CD4-positive, alpha-beta T cell treated with Interleukin-15 for 4 hours (primary cell): ENCODE data around the gene MFSD6.

ENCODE experiments used
- DNase-seq: peaks from one replicate; pipeline ENCODE4 v3.0.0-alpha.2; 2020; ENCODE audit warnings: low spot score

MFSD6 gene

DNA sequence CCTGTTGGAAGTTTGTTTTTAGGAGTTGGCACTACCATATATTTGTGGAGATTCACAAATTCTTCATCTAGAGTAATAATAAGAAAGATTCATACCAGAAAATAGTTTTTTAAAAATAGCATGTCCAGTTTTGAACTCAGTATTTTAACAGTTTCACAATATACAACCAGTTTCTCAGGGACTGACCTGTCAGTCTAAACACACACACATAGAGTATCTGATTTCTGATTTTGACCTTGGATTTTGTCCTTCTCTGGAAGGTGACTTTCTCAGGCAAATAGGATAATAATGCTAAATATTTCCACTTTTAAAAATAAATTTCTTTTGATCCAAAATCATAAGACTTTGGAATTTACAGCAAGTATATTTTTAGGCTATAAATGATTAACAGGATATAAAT lies 32.0 kb downstream of the MFSD6 start:
- DNase-seq = no peak

DNA sequence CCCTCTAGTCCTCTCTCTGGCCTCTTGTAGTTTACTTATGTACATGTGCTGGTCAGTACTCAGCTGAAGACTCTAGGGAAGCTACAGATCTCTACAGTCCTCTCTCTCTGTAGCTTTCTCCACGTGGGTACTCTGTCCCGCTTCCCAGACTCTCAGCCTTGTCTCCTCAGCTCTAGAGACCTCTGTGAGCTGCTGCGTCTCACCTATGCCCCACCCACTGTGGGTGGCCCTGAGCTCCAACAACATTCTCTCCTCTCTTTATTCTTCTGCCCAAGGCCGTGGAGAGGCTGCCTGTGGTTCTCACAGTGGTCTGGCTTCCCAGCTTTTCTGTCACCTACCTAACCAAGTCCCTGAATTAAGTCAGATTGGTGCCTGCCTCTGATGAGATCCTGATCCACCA lies 33.4 kb downstream of the MFSD6 start:
- no peak for DNase-seq

DNA sequence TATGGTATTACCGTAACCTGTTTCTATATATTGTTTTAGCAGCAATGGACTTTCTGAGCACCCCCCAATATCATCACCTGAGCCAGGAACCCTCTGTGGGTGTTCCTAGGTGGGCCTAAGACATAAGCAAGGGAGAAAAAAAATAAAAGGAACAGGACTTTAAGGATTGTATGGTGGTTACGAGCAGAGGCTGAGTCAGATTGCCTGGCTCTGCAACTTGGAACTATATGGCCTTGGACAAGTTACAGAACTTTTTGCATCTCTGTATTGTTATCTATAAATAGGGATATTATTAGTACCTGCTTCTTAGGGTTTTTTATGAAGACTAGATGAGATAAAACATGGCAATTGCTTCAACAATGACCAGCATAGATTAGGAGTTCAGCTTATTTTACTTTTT lies 34.9 kb downstream of the MFSD6 start:
- no peak for DNase-seq

DNA sequence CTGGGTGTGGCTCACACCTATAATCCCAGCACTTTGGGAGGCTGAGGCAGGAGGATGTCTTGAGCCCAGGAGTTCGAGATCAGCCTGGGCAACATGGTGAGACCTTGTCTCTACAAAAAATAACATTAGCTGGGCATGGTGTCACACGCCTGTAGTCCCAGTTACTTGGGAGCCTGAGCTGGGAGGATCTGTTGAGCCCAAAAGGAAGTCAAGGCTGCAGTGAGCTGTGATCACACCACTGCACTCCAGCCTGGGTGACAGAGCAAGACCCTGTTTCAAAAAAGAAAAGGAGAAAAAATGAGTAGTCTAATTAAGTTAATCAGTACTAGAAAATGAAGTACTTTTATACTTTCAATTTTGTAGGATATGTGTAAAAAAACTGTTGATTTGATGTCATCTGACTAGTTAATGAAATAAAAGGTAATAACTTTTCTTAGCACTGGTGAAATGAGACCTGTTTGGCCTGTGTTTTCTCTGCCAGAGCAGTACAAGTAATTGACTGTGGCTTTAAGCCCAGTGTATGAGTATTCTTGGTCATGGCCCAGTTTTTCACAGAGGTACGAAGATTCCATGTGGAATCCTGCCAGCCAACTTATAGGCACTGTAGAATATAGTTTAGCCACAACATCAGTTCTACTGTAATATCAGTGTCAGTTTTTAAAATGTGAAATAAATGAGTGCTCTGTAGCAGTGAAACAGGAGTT lies 35.8 kb downstream of the MFSD6 start:
- DNase-seq = no peak

DNA sequence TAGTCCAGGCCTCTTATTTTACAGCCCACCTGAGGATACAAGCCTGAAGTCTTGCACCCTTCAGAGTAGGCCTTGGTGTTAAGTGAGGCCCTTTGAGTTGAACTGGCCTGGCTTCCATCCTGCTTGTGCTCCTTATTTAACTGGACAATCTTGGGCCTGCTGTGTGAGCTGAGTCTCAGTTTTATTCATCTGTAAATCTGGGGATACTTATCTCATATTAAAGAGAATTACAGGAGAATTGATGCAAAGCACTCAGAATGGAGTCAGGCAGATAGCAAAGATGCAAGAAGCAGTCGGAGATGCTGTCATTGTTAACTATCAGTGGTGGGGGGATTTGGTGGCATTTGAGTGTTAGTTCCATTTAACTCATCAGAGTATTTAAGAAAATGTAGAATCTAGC lies 36.8 kb downstream of the MFSD6 start:
- no peak for DNase-seq

DNA sequence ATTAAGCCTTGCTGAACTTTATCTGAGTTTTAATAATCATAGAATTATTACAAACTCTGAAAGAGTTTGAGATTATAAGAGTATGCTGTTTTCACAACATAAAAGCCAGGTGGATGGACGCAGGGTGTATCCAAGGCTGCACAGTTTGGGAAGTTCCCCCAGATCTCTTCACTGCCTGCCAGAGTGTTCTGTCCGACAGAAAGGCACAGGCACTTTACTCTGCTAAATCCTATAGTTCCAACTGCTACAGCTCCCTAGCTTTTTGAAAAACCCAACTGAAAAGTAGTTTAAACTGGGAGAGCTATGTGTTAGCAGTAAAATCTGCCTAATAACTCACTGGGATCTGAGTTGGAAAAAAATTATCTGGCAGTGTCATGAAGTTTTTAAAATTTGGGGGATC lies 38.0 kb downstream of the MFSD6 start:
- no peak for DNase-seq

DNA sequence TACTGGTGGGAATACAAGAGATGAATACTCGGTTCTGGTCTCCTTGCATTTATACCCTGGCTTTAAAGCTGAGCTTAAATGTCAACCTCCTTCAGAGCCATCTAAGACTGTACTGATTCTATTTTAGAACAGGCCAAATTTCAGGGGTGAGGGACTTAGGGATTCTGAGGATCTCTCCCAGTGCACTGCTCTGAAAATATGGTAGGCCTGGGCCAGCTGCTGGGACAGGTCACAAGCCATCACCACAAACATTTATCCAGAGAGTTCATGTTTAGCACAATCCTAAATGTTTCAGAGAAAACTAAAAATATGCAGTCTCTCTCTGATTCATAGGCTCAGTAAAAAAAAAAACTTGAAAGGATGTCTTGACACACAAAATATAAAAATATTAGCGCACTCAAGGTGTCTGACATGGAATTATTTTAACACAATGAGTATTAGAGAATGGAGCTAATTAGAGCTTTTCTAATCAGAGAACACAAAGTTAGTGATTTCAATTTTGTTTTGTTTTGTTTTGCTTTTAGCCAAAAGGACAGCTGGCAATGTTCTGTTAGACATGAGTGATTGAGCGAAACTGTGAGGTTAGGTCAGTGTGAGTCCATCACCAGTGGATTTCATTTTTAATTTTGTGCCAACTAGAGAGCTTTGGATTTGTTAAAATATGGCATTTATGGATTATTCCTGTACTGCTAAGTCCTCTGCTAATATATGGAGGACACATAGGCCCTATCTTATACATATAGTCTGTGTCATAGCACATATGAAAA lies 38.8 kb downstream of the MFSD6 start:
- DNase-seq = no peak

DNA sequence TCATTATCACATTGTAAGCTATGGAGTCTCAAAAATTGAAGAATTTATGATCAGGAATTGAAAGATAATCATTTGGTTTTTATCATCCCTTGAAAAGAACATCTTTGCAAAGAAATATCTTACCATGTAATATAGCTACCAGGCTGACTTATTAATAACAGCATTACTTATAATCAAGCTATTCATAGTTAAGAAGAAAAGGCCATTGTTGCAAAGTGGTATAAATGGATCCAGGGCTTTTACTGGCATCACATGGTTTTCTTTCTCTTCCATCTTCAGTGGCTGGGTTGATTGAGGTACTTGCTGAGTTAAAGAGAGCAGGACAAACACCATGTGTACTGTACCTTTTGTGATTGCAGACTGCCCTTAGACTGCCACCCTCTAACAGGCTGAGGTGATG lies 39.6 kb downstream of the MFSD6 start:
- DNase-seq = no peak

DNA sequence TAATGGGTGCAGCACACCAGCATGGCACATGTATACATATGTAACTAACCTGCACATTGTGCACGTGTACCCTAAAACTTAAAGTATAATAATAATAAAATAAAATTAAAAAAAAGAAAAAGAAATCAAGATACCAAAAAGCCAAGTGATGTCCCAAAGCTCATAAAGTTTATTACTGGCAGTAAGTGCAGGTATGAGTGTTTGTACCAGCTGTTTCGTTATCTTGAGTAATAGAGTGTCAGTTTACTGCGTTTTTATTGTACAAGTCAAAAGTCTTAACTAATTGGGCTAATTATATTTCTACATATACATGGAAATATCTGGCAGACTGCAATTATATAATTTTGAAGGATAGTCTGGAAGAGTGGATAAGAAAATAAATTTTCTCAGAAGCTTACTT lies 41.8 kb downstream of the MFSD6 start:
- DNase-seq = no peak

DNA sequence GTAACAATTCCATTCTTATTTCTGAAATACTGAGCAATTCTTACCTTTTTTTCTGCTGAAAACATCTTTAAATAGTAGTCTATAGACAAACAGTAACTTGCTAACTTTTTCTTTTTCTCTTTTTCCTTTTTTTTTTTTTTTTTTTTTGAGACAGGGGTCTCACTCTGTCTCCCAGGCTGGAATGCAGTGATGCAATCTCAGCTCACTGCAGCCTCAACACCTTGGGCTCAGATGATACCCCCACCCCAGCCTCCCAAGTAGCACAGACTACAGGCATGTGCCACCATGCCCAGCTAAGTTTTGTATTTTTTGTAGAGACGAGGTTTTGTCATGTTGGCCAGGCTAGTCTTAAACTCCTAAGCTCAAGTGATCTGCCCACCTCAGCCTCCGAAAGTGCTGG lies 42.2 kb downstream of the MFSD6 start:
- no peak for DNase-seq

DNA sequence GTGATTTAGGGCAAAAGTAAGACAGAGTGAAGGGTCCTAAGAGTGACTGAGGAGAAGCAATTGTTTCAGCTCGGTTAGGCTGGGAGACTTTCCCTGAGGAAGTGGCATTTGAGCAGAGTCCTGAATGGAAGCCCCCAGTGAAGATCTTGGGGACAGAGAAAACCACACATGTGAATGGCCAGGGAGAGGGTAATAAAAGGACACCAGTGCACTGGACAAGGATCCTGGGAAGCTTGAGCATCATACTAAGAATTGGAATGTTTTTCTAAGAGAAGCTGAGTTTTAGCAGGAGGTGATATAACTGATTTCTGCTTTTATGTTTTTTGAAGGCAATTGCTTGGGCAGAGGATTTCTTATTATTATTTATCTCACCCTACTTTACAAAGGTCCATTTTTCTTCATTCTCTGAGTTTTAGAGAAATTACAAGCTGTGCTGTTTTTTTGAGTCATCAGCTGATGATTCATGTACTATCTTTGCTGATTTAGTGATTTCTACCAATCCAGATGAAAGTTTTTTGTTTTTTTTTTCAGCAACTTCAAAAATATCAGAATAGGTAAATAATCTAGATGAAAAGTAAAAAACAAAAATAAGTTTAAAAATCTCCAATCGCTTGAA lies 43.5 kb downstream of the MFSD6 start:
- no peak for DNase-seq

DNA sequence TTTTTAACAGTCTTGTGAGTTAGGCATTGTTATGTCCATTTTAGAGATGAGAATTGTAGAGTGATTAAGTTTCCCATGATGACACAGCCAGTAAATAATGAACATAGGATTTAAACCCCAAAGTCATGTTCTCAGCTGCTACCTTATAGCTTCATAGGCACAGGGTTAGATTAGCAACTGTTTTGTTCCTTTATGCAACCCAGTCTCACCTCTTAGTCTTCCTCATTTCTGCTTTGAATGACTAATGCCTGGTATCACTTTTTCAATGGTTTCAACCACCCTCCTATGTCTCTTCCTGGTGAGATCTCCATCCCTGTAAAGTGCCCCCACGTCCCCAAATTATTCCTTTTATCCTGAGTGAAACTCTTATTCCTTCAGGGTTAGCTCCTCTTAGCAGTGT lies 44.3 kb downstream of the MFSD6 start:
- DNase-seq = no peak

DNA sequence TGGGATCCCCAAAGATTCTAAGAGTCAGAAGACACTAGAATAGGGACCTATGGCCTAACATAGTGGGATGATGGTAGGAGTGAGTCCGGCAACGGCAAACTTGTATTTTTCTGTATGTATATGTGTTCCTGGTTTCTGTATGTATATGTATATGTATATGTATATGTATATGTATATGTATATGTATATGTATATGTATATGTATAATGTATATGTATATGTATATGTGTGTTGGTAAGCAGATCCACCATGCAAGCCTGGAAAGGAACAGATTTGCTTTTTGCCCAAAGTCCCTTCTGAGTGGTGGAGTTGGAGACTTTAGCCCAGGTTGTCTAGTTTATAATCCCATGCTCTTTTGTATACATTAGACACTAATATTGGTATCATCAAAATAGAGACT lies 46.6 kb downstream of the MFSD6 start:
- no peak for DNase-seq

DNA sequence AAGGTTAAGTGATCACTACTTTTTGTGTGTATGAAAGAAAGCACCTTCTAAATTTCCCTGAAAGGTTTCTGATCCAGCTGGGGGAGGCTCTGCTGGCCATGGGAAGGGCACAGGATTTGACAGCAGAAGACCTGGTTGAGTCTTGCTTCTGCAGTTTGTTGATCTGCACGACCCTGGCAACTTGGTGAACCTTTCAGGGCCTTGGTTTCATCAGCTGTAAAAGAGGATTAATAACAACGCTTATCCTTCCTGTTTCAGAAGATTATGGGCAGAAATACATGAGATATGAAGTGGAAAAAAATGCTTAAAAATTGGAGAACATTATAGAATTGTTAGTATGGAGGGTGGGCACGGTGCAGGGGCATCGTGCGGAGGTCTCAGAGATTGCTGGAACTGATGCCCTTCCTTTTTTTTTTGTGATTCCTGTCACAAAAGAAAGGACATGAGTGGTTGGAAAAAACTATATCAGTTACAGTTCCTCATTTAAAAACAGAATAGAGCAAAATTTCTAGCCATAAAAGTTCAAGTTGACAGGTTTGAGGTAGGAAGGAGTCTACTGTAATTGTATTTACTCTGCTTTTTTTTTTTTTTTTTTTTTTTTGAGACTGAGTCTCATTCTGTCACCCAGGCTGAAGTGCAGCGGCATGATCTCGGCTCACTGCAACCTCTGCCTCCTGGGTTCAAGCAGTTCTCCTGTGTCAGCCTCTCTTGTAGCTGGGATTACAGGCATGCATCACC lies 47.4 kb downstream of the MFSD6 start:
- DNase-seq = no peak

DNA sequence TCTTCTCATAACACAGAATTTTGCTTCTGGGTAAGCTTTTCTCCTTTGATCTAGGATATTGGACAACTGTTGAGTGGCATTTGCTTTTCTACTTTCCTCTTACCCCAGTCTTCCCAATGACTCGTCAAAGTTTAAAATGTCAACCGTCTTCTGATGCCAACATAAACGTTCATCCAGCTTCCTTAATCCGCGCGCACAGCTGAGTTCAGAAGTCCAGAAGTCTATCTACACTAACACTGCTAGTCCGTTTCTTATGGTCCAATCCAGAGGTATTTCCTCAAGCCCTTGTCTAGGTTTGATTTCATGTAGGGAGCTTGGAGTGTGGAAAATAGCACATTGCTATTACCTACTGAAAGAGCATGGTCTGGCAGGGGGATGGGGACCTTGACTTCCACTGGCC lies 48.7 kb downstream of the MFSD6 start:
- DNase-seq = no peak

DNA sequence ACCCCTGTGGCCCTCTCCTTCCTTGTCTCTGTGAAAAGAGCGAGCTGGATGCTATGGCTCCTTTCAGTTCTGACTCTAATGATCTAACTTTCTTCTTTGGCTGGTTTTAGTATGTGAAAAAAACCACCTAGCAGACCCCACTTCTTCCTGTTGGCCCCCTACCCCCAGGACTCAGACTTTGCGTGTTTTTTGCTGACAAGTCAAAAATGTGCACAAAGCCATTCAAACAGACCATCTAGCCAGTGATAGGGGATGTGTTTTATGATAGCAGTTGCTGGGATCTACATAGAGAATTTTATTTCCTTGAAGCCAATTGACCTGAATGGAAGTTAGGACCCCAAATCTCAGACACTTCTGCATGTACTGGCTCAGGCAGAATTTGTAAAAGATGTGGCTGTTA lies 49.1 kb downstream of the MFSD6 start:
- DNase-seq = no peak

DNA sequence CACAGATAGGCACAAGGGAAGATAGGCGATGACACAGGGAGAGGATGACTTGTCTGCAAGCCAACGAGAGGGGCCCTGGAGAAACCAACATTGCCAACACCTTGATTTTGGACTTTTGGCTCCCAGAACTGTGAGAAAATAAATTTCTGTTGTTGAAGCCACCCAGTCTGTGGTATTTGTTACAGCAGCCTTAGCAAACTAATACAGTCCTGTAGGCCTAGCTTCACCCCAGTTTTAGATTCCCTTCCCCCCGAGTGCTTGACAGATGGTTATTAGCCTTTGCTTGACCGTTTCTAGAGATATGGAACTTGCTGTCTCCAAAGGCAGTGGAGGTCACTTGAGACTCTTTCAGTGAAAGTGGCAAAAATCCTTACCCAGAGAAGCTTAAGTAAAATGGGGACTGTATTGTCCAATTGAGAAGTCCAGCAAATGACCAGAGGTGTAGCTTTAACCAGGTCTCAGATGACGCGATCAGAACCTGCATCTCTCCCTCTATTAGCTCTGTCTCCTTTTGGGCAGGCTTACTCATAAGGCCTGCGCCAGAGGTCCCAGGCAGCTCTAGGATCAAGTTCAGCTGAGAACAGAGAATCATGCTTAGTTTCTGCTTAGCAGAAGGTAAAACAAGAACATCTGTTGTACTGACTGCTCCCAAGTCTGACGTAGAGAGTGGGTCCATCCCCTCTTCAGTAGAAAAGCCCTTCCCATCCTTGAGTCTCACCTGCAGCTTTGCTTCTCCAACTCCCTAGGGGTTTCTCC lies 50.4 kb downstream of the MFSD6 start:
- DNase-seq = no peak

DNA sequence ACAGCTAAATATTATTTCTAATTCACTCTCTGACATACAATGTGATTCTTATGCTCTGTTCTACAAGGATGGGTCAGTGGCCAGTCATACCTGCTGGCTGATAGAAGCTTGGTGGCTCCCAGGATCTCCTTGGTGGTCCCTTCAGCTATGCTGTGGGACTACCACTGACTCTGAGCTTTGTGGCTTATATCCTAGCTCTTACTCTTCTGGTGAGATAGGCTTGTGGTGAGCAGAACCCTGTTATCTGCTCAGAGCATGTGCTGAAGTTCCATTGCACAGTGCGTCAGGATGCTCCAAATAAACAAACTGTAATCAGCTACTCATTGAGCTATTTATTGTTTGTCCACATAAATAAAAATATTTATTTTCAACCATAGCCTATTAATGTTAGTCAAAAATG lies 51.7 kb downstream of the MFSD6 start:
- DNase-seq = no peak

DNA sequence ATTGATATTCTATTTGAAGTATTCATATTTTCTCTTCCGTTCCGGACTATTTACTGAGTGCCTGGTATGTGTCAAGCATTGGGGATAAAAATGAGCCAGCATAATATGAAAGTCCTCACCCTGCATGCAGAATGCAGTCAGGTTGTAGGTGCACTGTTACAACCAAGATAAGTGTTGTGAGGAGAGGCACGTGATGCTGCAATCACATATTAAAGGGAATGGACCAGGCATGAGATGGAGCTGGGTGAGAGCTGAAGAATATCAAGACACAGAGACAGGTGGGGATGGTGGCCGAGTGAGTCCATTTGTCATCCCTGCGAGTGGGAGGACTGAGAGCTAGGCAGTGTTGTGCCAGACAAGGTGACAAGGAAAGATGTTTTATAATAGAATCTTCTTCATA lies 52.3 kb downstream of the MFSD6 start:
- DNase-seq = no peak

DNA sequence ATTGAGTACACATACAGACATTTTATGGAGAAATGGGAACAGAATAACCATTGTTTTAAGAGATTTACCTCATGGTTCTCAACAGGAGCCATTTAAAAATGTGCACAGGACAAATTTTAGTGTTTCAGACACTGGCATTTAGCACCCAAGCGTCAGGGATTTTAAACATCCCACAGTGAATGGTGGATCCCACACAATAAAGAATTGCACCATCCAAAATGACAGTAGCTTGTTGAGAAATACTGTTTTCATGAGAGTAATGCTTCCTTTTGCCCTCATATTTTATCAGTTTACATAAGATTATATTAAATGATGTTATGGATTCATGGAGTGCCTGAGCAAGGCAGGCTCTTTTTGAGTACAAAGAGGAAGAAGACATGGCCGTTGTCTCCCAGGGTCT lies 54.0 kb downstream of the MFSD6 start:
- no peak for DNase-seq

DNA sequence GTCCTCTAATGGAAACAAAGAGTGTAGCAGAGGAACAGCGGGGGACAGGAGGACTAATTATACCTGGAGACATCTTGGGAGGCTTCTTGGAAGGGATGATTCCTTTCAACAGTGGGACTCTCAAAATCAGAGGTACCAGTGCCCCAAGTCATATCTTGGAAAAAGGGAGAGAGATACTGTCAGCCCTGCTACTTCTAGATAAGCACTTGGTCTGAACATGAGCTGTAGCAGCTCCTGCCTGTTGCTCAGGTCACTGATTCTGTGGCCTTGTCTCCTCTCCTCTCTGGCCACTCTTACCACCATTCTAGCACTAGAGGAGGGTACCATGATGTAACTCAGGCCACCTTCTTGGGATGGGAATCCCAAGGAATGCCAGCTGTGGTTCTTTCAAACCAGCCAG lies 54.5 kb downstream of the MFSD6 start:
- no peak for DNase-seq

DNA sequence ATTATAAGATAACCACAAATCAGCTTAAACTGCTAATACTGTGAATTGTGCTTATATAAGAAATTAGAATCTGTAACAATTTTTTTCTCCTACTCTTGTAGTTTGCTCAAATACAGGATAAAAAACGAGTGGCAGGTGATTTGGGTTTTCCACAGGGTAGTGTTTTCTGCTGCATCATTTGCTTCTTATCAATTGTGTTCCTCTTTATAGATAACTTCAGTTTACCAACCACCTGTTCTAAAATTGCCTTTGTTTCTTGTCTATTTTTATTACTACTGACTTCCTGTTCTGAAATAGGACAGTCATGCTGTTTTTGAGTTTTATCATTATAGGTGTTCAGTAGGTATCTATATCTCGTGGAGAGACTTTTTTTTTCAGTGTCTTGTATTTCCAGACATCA lies 56.9 kb downstream of the MFSD6 start:
- DNase-seq = no peak
